Natural killer cell treated with Interleukin-12 subunit alpha and Interleukin-12 subunit beta and Interleukin-15 and Interleukin-18, amount 100 ng/mL, for 72 hours (primary cell): ENCODE results near the gene SNX14. TPM values are rescaled to one million over a fixed set of nuclear protein-coding genes. Genes with fewer than 3 reads are reported as not detected.
A peak's percentile ranks its signal among the peaks of the same experiment; 100 is the strongest.
"Not testable (repeated sequence)": the region's sequence is repeated elsewhere in the genome, so short reads cannot be mapped to it uniquely, and the experiment has no call there.

Source experiments
- ATAC-seq, 2 donors: fragments of 150-1000 bp; cut with Tn5 transposase in 1 of 2; sonication (Bioruptor Pico), chemical (Tn5 transposase) in 1 of 2; 2 replicates each; pipeline ENCODE4 v1.10.0; 2021
- DNase-seq: peaks from one replicate; pipeline ENCODE4 v3.0.0; 2022; ENCODE audit warnings: low spot score
- H3K27ac Mint-ChIP-seq, 2 donors: 1 replicate in 1 of 2; 2 replicates in 1 of 2; pipeline ENCODE4 v1.8.0; 2022; ENCODE audit warnings: mixed read lengths in 2 of 2, mild to moderate bottlenecking in 1 of 2, moderate library complexity in 1 of 2
- H3K27me3 Mint-ChIP-seq, 2 donors: 1 replicate in 1 of 2; 2 replicates in 1 of 2; pipeline ENCODE4 v1.8.0; 2022; ENCODE audit warnings: mixed read lengths in 2 of 2
- H3K36me3 Mint-ChIP-seq: one replicate; pipeline ENCODE4 v1.8.0; 2022; ENCODE audit warnings: mixed read lengths
- H3K4me1 Mint-ChIP-seq, 2 donors: 1 replicate in 1 of 2; 2 replicates in 1 of 2; pipeline ENCODE4 v1.8.0; 2022; ENCODE audit warnings: low read depth in 2 of 2, mixed read lengths in 2 of 2, mild to moderate bottlenecking in 1 of 2
- H3K4me3 Mint-ChIP-seq: one replicate; pipeline ENCODE4 v1.8.0; 2022; ENCODE audit warnings: mixed read lengths
- H3K9me3 Mint-ChIP-seq: 2 replicates; pipeline ENCODE4 v1.8.0; 2022; ENCODE audit warnings: mixed read lengths
- total RNA-seq, 2 donors: library from RNA; stranded (reverse); gene quantifications; one replicate each; pipeline ENCODE4 v1.2.3, GENCODE V29; 2022

SNX14 gene
- total RNA-seq, 2 donors from 2014 or later: 78.3 to 88.0 TPM

DNA sequence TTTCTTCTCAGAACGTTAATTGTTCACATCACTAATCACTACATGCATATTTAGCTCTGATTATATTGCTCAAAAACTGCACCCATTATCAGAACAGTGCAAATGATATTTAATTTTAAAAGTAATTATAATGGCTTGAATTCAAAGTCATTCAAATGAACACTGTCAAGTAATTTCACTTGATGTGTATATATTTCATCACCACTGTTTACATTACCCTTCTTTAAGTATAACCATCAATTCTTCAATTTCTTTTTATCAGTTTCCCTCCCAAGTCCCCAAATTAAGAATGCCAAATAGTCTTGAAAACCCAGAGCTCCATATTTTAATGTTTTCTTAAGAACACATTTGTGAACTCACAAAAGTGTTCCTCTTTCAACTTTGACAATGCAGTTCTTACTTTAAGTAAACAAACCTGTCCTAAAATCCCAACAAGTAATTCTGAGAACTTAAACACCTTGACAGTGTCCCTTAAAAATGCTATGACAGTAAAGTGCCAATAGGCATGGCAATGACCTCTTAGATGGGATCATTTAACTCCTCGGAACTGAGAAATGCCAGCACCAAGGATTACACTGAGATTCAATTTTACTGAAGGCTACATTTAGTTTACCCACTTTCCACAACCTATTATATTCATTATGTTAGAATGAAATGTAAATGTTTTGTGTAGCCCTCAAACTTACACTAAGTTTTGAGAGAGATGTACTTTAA is 16.7 kb upstream of the SNX14 start:
- H3K27ac Mint-ChIP-seq: no peak overlapping the region
- H3K4me1 Mint-ChIP-seq: peaks cover 2 to 4% of the 10 kb centered on the region in 2 donors
- no peaks in the 10 kb centered on the region for H3K27me3 Mint-ChIP-seq
- H3K4me3 Mint-ChIP-seq: no peak overlapping the region
- no peaks in the 10 kb centered on the region for H3K9me3 Mint-ChIP-seq
- no peak for DNase-seq
- ATAC-seq: no peak
- H3K36me3 Mint-ChIP-seq: peaks cover 18% of the 10 kb centered on the region

GRCh38 chr6:85602100-85602499 is 8.4 kb upstream of the SNX14 start:
- Mint-ChIP-seq H3K36me3 (no peaks in the 10 kb centered on the region), H3K9me3 (no peaks in the 10 kb centered on the region), H3K27me3 (no peaks in the 10 kb centered on the region), H3K4me1 (peaks cover 0 to 3% of the 10 kb centered on the region in 2 donors), H3K27ac (no peak overlapping the region), H3K4me3 (no peak overlapping the region)
- DNase-seq (no peak), ATAC-seq (no peak)

GRCh38 chr6:85600713-85601313 is 7.2 kb upstream of the SNX14 start:
- ATAC-seq: no peak
- no peaks in the 10 kb centered on the region for H3K9me3 Mint-ChIP-seq
- H3K27me3 Mint-ChIP-seq: no peaks in the 10 kb centered on the region
- H3K4me1 Mint-ChIP-seq: peaks cover 0 to 5% of the 10 kb centered on the region in 2 donors
- H3K4me3 Mint-ChIP-seq: no peak overlapping the region
- peak overlapping the region in 1 of 2 donors; percentile 60 for H3K27ac Mint-ChIP-seq
- DNase-seq: no peak
- no peaks in the 10 kb centered on the region for H3K36me3 Mint-ChIP-seq

- DNase-seq: peak; percentile 61
- H3K9me3 Mint-ChIP-seq: no peaks in the 10 kb centered on the region
- peak overlapping the region; percentile 97 for H3K4me3 Mint-ChIP-seq
- no peaks in the 10 kb centered on the region for H3K27me3 Mint-ChIP-seq
- peaks cover 17% of the 10 kb centered on the region for H3K36me3 Mint-ChIP-seq
- peak overlapping the region; percentile 98 to 100 for H3K27ac Mint-ChIP-seq
- peak; percentile 1 to 3 for ATAC-seq
- peaks cover 37 to 45% of the 10 kb centered on the region in 2 donors for H3K4me1 Mint-ChIP-seq
Measured at GRCh38 chr6:85594197-85594930, 706 bp upstream of the SNX14 start.

GRCh38 chr6:85592033-85592432 is 1.6 kb downstream of the SNX14 start:
- DNase-seq (no peak), ATAC-seq (no peak)
- no peaks in the 10 kb centered on the region for H3K9me3 Mint-ChIP-seq
- peaks cover 41 to 51% of the 10 kb centered on the region in 2 donors for H3K4me1 Mint-ChIP-seq
- peak overlapping the region; percentile 98 to 100 for H3K27ac Mint-ChIP-seq
- no peaks in the 10 kb centered on the region for H3K27me3 Mint-ChIP-seq
- peaks cover 19% of the 10 kb centered on the region for H3K36me3 Mint-ChIP-seq
- H3K4me3 Mint-ChIP-seq: peak overlapping the region; percentile 97

- ATAC-seq (no peak), DNase-seq (no peak)
- peak overlapping the region; percentile 12 for H3K4me3 Mint-ChIP-seq
- H3K4me1 Mint-ChIP-seq: peaks cover 43 to 51% of the 10 kb centered on the region in 2 donors
- no peak overlapping the region for H3K27ac Mint-ChIP-seq
- no peaks in the 10 kb centered on the region for H3K9me3 Mint-ChIP-seq
- H3K36me3 Mint-ChIP-seq: peaks cover 19% of the 10 kb centered on the region
- no peaks in the 10 kb centered on the region for H3K27me3 Mint-ChIP-seq
Measured at GRCh38 chr6:85591207-85591606, 2.5 kb downstream of the SNX14 start.

DNA sequence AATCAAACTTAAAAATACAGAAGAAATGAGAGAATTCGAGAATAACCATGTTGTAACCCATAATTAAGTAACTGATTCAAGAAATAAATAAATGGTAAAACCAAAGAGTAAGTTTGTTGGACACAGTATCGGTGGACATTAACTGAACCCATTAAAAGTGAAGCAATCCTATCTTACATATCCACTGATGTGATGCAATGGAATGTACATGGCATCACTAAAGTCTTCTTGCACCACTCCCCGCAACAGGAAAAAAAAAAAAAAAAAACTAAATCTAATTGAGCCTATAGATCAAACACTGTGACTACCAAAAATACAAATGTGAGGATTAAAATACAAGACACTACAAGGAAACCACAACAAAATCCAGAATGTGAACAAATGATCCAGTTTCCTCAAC is 7.9 kb downstream of the SNX14 start:
- no peaks in the 10 kb centered on the region for H3K27me3 Mint-ChIP-seq
- peaks cover 13% of the 10 kb centered on the region for H3K9me3 Mint-ChIP-seq
- no peak overlapping the region for H3K4me3 Mint-ChIP-seq
- H3K27ac Mint-ChIP-seq: no peak overlapping the region
- ATAC-seq (no peak), DNase-seq (no peak)
- H3K4me1 Mint-ChIP-seq: peaks cover 45 to 50% of the 10 kb centered on the region in 2 donors
- H3K36me3 Mint-ChIP-seq: peaks cover 53% of the 10 kb centered on the region

DNA sequence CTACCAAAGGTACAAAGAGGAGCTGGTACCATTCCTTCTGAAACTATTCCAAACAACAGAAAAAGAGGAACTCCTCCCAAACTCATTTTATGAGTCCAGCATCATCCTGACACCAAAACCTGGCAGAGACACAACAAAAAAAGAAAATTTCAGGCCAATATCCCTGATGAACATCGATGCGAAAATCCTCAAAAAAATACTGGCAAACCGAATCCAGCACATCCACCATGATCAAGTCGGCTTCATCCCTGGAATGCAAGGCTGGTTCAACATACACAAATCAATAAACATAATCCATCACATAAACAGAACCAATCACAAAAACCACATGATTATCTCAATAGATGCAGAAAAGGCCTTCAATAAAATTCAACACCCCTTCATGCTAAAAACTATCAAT is 10.8 kb downstream of the SNX14 start:
- not testable (repeated sequence) for H3K27me3 Mint-ChIP-seq, DNase-seq, H3K27ac Mint-ChIP-seq, ATAC-seq, H3K4me3 Mint-ChIP-seq
- Mint-ChIP-seq H3K36me3 (peaks cover 40% of the 10 kb centered on the region), H3K9me3 (peaks cover 13% of the 10 kb centered on the region), H3K4me1 (peaks cover 39 to 44% of the 10 kb centered on the region in 2 donors)

DNA sequence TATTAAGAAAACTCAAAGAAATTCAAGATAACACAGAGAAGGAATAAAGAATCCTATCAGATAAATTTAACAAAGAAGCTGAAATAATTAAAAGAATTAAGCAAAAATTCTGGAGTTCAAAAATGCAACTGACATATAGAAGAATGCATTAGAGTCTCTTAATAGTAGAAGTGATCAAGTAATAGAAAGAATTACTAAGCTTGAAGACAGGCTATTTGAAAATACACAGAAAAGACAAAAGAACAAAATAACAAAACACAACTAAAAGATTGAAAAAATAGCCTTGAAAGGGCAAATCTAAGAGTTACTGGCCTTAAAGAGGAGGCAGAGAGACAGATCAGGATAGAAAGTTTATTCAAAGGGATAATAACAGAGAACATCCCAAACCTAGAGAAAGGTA is 12.1 kb downstream of the SNX14 start:
- DNase-seq (no peak), ATAC-seq (no peak)
- Mint-ChIP-seq H3K4me1 (peaks cover 39 to 40% of the 10 kb centered on the region in 2 donors), H3K27me3 (no peaks in the 10 kb centered on the region), H3K4me3 (no peak overlapping the region), H3K27ac (no peak overlapping the region), H3K9me3 (peaks cover 13% of the 10 kb centered on the region), H3K36me3 (peaks cover 40% of the 10 kb centered on the region)

- H3K9me3 Mint-ChIP-seq: peaks cover 13% of the 10 kb centered on the region
- H3K27ac Mint-ChIP-seq: no peak overlapping the region
- peak overlapping the region; percentile 28 for H3K4me3 Mint-ChIP-seq
- H3K36me3 Mint-ChIP-seq: peaks cover 40% of the 10 kb centered on the region
- DNase-seq: no peak
- peak in 1 of 2 donors; percentile 74 for ATAC-seq
- no peaks in the 10 kb centered on the region for H3K27me3 Mint-ChIP-seq
- peaks cover 36 to 38% of the 10 kb centered on the region in 2 donors for H3K4me1 Mint-ChIP-seq
Measured at GRCh38 chr6:85580878-85581267, 12.8 kb downstream of the SNX14 start.

GRCh38 chr6:85580118-85580877 is 13.4 kb downstream of the SNX14 start:
- DNase-seq (no peak), ATAC-seq (no peak)
- Mint-ChIP-seq H3K36me3 (peaks cover 38% of the 10 kb centered on the region), H3K9me3 (peaks cover 13% of the 10 kb centered on the region), H3K27me3 (no peaks in the 10 kb centered on the region), H3K4me3 (peak overlapping the region; percentile 28), H3K27ac (peak overlapping the region in 1 of 2 donors; percentile 22), H3K4me1 (peaks cover 34 to 41% of the 10 kb centered on the region in 2 donors)

DNA sequence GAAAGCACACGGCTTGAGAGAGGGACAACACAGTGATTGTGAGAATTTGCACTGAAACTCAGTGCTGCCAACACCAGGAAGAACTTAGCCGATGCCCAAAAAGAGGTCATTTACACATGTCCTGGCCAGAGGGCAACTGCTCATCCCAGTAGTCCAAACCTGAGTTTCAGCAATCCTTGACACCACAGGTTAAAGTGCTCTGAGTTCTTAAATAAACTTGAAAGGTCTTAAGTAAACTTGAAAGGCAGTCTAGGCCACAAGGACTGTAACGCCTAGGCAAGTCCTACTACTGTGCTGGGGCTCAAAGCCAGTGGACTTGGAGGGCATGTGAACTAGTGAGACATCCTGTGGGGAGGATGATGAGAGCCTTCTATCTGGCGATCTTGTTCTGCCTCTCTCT is 14.1 kb downstream of the SNX14 start:
- H3K4me3 Mint-ChIP-seq: no peak overlapping the region

GRCh38 chr6:85576476-85576875 is 17.2 kb downstream of the SNX14 start:
- H3K4me3 Mint-ChIP-seq: no peak overlapping the region
- peaks cover 7% of the 10 kb centered on the region for H3K36me3 Mint-ChIP-seq
- H3K27me3 Mint-ChIP-seq: no peaks in the 10 kb centered on the region
- H3K27ac Mint-ChIP-seq: no peak overlapping the region
- H3K4me1 Mint-ChIP-seq: peaks cover 27 to 30% of the 10 kb centered on the region in 2 donors
- no peaks in the 10 kb centered on the region for H3K9me3 Mint-ChIP-seq
- ATAC-seq (no peak), DNase-seq (no peak)

More for the DNA sequence above, 14.1 kb downstream of the SNX14 start:
- no peak overlapping the region for H3K27ac Mint-ChIP-seq
- H3K4me1 Mint-ChIP-seq: peaks cover 35 to 43% of the 10 kb centered on the region in 2 donors
- peaks cover 31% of the 10 kb centered on the region for H3K36me3 Mint-ChIP-seq
- no peaks in the 10 kb centered on the region for H3K27me3 Mint-ChIP-seq
- H3K9me3 Mint-ChIP-seq: peaks cover 13% of the 10 kb centered on the region
- ATAC-seq: peak in 1 of 2 donors; percentile 48
- no peak for DNase-seq
